Progenitor cell of endocrine pancreas (in vitro differentiated cells): ENCODE data around the gene HSPBP1. TPM values are rescaled to one million over a fixed set of nuclear protein-coding genes. Genes with fewer than 3 reads are reported as not detected.

Source experiments
- DNase-seq: peaks from one replicate; pipeline ENCODE4 v3.0.0; 2021; ENCODE audit warnings: low spot score; ENCODE audit not compliant: unreplicated experiment
- H3K27ac Mint-ChIP-seq: 2 replicates; pipeline ENCODE4 v1.8.0; 2021; ENCODE audit warnings: mild to moderate bottlenecking, moderate library complexity, mixed read lengths
- H3K27me3 Mint-ChIP-seq: 2 replicates; pipeline ENCODE4 v1.8.0; 2021; ENCODE audit warnings: mixed read lengths
- H3K36me3 Mint-ChIP-seq: 2 replicates; pipeline ENCODE4 v1.8.0; 2022; ENCODE audit warnings: mixed read lengths; ENCODE audit not compliant: insufficient read depth
- H3K4me1 Mint-ChIP-seq: 2 replicates; pipeline ENCODE4 v1.8.0; 2021; ENCODE audit warnings: low read depth, mixed read lengths
- H3K4me3 Mint-ChIP-seq: 2 replicates; pipeline ENCODE4 v1.8.0; 2021; ENCODE audit warnings: low read depth, mild to moderate bottlenecking, moderate library complexity, mixed read lengths
- H3K9me3 Mint-ChIP-seq: 2 replicates; pipeline ENCODE4 v1.8.0; 2021; ENCODE audit warnings: low read depth, mixed read lengths
- CTCF ChIP-seq: fragments of 200-600 bp; sonication (generic); IDR thresholded peaks from one replicate; pipeline ENCODE4 v1.5.0; 2021; ENCODE audit warnings: antibody characterized with exemption, mild to moderate bottlenecking; ENCODE audit not compliant: unreplicated experiment
- total RNA-seq: library from RNA; stranded (reverse); gene quantifications from 2 replicates; pipeline ENCODE4 v1.2.1, GENCODE V29; 2021

HSPBP1 gene
- total RNA-seq, 1 donor from 2014 or later: 46.1 TPM

- no peak overlapping the region for H3K27ac Mint-ChIP-seq
- no peak for DNase-seq
- no peaks in the 10 kb centered on the region for H3K4me1 Mint-ChIP-seq
- no peaks in the 10 kb centered on the region for H3K9me3 Mint-ChIP-seq
- no peaks in the 10 kb centered on the region for H3K27me3 Mint-ChIP-seq
- H3K36me3 Mint-ChIP-seq: peaks cover 12% of the 10 kb centered on the region
- no peak for TF ChIP-seq CTCF
- no peak overlapping the region for H3K4me3 Mint-ChIP-seq
Measured at GRCh38 chr19:55309448-55309847, 29.5 kb upstream of the HSPBP1 start.

DNA sequence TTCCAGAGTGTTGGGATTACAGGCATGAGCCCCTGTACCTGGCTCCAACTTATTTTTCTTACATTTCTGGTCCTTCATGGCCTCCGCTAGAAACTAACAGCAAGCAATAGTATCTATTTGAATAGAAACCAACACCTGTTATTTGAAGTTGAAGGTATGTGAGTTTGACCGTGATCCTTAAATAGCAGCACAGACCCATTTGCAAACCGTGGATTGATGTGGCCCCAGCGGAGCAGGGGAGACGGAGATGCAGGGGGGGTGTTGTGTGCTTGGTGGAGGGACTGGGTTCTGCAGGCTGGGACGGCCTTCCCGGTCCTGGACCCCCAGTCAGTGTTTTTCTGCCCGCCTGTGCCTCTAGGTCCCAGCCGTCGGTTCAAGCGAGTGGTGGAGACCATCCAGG is 28.4 kb upstream of the HSPBP1 start:
- no peak for DNase-seq
- H3K4me1 Mint-ChIP-seq: no peaks in the 10 kb centered on the region
- H3K27ac Mint-ChIP-seq: no peak overlapping the region
- no peaks in the 10 kb centered on the region for H3K27me3 Mint-ChIP-seq
- no peak for TF ChIP-seq CTCF
- no peak overlapping the region for H3K4me3 Mint-ChIP-seq
- no peaks in the 10 kb centered on the region for H3K9me3 Mint-ChIP-seq
- H3K36me3 Mint-ChIP-seq: peaks cover 12% of the 10 kb centered on the region

GRCh38 chr19:55306712-55307111 is 26.8 kb upstream of the HSPBP1 start:
- Mint-ChIP-seq H3K9me3 (no peaks in the 10 kb centered on the region), H3K36me3 (peaks cover 16% of the 10 kb centered on the region), H3K27ac (no peak overlapping the region), H3K4me1 (no peaks in the 10 kb centered on the region), H3K4me3 (no peak overlapping the region), H3K27me3 (no peaks in the 10 kb centered on the region)
- DNase-seq: no peak
- TF ChIP-seq CTCF: no peak

GRCh38 chr19:55305983-55306562 is 26.2 kb upstream of the HSPBP1 start:
- DNase-seq: no peak
- H3K27me3 Mint-ChIP-seq: no peaks in the 10 kb centered on the region
- no peak for TF ChIP-seq CTCF
- peak overlapping the region; percentile 49 for H3K27ac Mint-ChIP-seq
- H3K9me3 Mint-ChIP-seq: no peaks in the 10 kb centered on the region
- H3K4me1 Mint-ChIP-seq: no peaks in the 10 kb centered on the region
- peaks cover 16% of the 10 kb centered on the region for H3K36me3 Mint-ChIP-seq
- no peak overlapping the region for H3K4me3 Mint-ChIP-seq

DNA sequence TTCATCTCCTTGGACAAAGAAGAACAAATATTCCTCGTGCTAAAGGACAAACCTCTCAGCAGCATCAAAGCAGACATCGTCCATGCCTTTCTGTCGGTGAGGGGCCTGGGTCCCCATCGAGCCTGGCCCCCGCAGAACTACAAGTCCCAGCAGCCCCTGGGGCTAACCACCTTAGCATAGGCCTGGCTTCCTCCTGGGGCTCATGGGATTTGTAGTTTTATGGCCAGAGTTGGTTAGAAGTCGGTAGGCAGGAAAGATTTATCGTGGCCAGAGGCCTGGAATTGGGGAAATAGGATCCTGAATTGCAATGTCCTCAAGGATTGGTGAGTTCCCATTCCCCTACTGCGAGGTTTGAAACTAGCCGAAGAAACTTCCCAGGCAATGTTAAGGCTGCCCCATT is 25.6 kb upstream of the HSPBP1 start:
- TF ChIP-seq CTCF: no peak
- H3K27me3 Mint-ChIP-seq: no peaks in the 10 kb centered on the region
- H3K9me3 Mint-ChIP-seq: no peaks in the 10 kb centered on the region
- no peak for DNase-seq
- peaks cover 18% of the 10 kb centered on the region for H3K36me3 Mint-ChIP-seq
- no peaks in the 10 kb centered on the region for H3K4me1 Mint-ChIP-seq
- H3K27ac Mint-ChIP-seq: no peak overlapping the region
- no peak overlapping the region for H3K4me3 Mint-ChIP-seq
